HL-60 (cell line): ENCODE results near the gene WNT11.

Source experiments
- DNase-seq, 2 experiments: peaks; one replicate each; pipeline ENCODE4 v3.0.0-alpha.2; 2010 to 2020; ENCODE audit warnings: low read depth in 1 of 2, low spot score in 1 of 2
- H3K27ac ChIP-seq: fragments of 250-450 bp; sonication (Bioruptor Pico); replicated peaks from 2 replicates; pipeline ENCODE4 v1.5.1; 2020; ENCODE audit warnings: mild to moderate bottlenecking, moderate library complexity
- H3K27me3 ChIP-seq: fragments of 250-450 bp; sonication (Bioruptor Pico); 2 replicates; pipeline ENCODE4 v1.5.1; 2021; ENCODE audit warnings: mild to moderate bottlenecking, moderate library complexity; ENCODE audit not compliant: insufficient read depth, poor library complexity, severe bottlenecking
- H3K4me3 ChIP-seq: replicated peaks from 2 replicates; pipeline ENCODE4 v1.5.1; 2011; ENCODE audit warnings: mild to moderate bottlenecking, control low read depth, low read length; ENCODE audit not compliant: insufficient read depth
- GABPA ChIP-seq: IDR thresholded peaks from 2 replicates; pipeline ENCODE4 v1.6.1; 2012; ENCODE audit warnings: low read depth
- POLR2AphosphoS5 ChIP-seq: IDR thresholded peaks from 2 replicates; pipeline ENCODE4 v1.6.1; 2012; ENCODE audit warnings: low read depth
- SPI1 ChIP-seq: IDR thresholded peaks from 2 replicates; pipeline ENCODE4 v1.6.1; 2012; ENCODE audit warnings: low read depth, mild to moderate bottlenecking, borderline replicate concordance
- TF ChIP-seq, protein P1 (sequence below): IDR thresholded peaks from one replicate; pipeline ENCODE4 v1.5.1; 2011; ENCODE audit warnings: low read length, control low read depth, inconsistent platforms; ENCODE audit not compliant: insufficient read depth
- TF ChIP-seq, protein P2 (sequence below): IDR thresholded peaks from 2 replicates; pipeline ENCODE4 v1.6.1; 2012; ENCODE audit warnings: low read depth; ENCODE audit not compliant: insufficient replicate concordance

The WNT11 gene

DNA sequence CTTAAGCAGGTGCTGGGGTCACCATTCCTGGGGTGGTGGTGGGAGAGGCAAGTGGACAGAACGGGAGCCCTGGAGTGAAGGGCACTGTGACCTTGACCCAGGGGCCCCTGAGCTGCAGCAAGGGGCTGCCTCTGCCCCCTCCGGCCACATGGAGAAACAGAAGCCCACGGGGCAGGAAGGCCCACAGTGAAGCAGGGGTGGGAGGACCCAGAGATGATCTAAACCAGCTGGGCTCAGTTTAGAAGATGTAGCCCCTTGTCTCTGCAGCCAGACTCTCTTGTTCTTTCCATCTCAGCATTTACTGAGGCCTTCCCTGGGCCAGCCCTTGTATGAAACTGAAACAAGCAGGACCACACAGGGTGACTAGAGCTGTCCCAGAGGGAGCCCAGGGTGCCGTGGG is 30.5 kb downstream of the WNT11 start:
- DNase-seq, result no peak
- no peak overlapping the region for H3K4me3 ChIP-seq
- TF ChIP-seq, protein P1, sequence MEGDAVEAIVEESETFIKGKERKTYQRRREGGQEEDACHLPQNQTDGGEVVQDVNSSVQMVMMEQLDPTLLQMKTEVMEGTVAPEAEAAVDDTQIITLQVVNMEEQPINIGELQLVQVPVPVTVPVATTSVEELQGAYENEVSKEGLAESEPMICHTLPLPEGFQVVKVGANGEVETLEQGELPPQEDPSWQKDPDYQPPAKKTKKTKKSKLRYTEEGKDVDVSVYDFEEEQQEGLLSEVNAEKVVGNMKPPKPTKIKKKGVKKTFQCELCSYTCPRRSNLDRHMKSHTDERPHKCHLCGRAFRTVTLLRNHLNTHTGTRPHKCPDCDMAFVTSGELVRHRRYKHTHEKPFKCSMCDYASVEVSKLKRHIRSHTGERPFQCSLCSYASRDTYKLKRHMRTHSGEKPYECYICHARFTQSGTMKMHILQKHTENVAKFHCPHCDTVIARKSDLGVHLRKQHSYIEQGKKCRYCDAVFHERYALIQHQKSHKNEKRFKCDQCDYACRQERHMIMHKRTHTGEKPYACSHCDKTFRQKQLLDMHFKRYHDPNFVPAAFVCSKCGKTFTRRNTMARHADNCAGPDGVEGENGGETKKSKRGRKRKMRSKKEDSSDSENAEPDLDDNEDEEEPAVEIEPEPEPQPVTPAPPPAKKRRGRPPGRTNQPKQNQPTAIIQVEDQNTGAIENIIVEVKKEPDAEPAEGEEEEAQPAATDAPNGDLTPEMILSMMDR, result no peak
- no peak for TF ChIP-seq POLR2AphosphoS5
- TF ChIP-seq, protein P2, sequence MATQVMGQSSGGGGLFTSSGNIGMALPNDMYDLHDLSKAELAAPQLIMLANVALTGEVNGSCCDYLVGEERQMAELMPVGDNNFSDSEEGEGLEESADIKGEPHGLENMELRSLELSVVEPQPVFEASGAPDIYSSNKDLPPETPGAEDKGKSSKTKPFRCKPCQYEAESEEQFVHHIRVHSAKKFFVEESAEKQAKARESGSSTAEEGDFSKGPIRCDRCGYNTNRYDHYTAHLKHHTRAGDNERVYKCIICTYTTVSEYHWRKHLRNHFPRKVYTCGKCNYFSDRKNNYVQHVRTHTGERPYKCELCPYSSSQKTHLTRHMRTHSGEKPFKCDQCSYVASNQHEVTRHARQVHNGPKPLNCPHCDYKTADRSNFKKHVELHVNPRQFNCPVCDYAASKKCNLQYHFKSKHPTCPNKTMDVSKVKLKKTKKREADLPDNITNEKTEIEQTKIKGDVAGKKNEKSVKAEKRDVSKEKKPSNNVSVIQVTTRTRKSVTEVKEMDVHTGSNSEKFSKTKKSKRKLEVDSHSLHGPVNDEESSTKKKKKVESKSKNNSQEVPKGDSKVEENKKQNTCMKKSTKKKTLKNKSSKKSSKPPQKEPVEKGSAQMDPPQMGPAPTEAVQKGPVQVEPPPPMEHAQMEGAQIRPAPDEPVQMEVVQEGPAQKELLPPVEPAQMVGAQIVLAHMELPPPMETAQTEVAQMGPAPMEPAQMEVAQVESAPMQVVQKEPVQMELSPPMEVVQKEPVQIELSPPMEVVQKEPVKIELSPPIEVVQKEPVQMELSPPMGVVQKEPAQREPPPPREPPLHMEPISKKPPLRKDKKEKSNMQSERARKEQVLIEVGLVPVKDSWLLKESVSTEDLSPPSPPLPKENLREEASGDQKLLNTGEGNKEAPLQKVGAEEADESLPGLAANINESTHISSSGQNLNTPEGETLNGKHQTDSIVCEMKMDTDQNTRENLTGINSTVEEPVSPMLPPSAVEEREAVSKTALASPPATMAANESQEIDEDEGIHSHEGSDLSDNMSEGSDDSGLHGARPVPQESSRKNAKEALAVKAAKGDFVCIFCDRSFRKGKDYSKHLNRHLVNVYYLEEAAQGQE, result no peak
- no peaks in the 10 kb centered on the region for H3K27me3 ChIP-seq
- H3K27ac ChIP-seq, result no peak overlapping the region

DNA sequence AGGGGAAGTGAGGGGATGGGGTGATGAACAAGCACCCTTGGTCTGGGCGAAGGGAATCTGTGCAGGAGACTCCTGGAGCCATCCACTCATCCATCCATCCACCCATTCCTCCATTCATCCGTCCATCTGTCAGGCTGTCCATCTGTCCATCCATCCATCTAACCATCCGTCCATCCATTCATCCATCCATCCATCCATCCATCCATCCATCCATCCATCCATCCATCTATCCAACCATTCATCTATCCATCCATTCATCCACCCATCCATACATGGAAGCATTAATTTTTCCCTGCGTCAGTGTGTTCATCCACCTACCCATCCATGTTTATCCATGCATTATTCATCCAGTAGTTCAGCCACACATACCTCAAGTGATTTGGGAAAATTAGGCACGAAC is 32.0 kb downstream of the WNT11 start:
- H3K27me3 ChIP-seq, result no peaks in the 10 kb centered on the region
- H3K4me3 ChIP-seq, result no peak overlapping the region
- no peak for DNase-seq
- H3K27ac ChIP-seq, result no peak overlapping the region
- TF ChIP-seq POLR2AphosphoS5 (no peak), GABPA (no peak), SPI1 (no peak)

DNA sequence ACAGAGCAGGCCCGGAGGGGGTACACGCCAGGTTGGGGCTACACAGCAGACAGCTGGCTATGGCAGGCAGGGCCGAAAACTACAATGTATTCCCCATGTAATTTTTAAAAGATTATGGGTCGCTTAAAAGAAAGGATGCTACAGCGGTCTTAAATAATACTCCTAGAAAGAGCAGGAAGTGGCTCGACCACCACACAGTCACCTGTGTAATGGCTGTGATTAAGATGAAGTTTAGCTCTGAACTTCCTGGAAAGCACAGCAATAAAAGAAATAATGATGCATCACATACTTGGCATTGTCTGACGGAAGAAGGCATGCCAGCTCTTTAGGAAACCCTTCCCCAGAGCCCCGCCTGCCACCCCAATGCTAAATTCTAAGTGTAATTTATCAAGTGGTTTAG is 32.6 kb downstream of the WNT11 start:
- H3K4me3 ChIP-seq, result no peak overlapping the region
- no peaks in the 10 kb centered on the region for H3K27me3 ChIP-seq
- no peak overlapping the region for H3K27ac ChIP-seq
- no peak for DNase-seq
- TF ChIP-seq SPI1, result no peak

DNA sequence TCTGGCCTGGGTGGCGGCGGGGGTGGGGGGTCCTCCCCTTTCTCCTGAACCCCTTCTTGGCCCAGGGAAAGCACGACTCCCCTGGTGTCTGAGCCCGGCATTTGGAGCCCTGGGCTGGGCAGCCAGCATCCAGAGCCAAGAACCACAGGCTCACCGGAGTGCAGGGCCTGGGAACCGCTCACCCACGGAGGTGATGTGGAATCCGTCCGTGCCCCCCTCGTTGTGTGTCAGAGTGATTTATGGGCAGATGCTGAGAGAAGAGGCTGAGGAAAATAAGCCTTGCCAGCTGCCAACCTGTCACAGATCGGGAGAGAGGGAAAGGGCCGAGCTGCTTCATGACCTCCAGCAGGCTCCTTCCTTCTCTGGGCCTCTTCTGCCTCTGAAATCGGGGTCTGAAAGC is 33.7 kb downstream of the WNT11 start:
- H3K4me3 ChIP-seq, result no peak overlapping the region
- no peak for DNase-seq
- no peak for TF ChIP-seq SPI1
- no peak for TF ChIP-seq GABPA
- TF ChIP-seq, protein P2, result no peak
- no peak for TF ChIP-seq POLR2AphosphoS5
- TF ChIP-seq, protein P1, result no peak
- no peaks in the 10 kb centered on the region for H3K27me3 ChIP-seq
- no peak overlapping the region for H3K27ac ChIP-seq

DNA sequence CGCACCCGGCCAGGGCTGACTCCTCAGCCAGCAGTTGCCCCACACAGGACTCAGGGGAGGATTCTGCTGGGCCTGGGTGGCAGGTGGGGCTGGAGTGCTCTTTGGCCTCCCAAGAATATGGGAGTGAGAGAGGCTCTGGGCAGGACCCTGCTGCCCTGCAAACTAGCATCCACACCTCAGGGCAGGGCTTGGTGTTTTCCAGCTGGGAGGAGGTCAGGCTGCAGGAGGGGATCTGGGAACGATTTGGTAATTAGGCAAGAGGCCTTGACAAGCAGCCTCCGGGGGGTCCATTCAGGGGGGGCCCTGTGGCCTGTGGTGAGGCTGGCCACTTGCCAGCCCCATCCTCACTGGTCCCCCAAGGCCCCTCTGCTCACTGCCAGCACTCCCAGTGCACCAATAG is 35.8 kb downstream of the WNT11 start:
- Histone ChIP-seq H3K4me3 (no peak overlapping the region), H3K27ac (no peak overlapping the region), H3K27me3 (peaks cover 3% of the 10 kb centered on the region)
- DNase-seq, result no peak
- TF ChIP-seq, protein P1, result no peak
- TF ChIP-seq, protein P2, result no peak
- TF ChIP-seq GABPA (no peak), SPI1 (no peak), POLR2AphosphoS5 (no peak)
